SK-N-DZ (cell line): ENCODE data around the gene KIF1A.
"Not testable (repeated sequence)": the region's sequence is repeated elsewhere in the genome, so short reads cannot be mapped to it uniquely, and the experiment has no call there.

ENCODE experiments used
- DNase-seq: peaks from one replicate; pipeline ENCODE4 v3.0.0-alpha.2; 2015; ENCODE audit warnings: low spot score

The KIF1A gene

GRCh38 chr2:240687045-240687740 lies 132.8 kb downstream of the KIF1A start:
- DNase-seq = no peak

- DNase-seq = no peak
Measured at GRCh38 chr2:240686460-240686859, 133.6 kb downstream of the KIF1A start.

GRCh38 chr2:240685771-240686371 lies 134.1 kb downstream of the KIF1A start:
- no peak for DNase-seq

GRCh38 chr2:240683980-240684728 lies 135.9 kb downstream of the KIF1A start:
- not testable (repeated sequence) for DNase-seq

- DNase-seq = not testable (repeated sequence)
Measured at GRCh38 chr2:240683329-240683979, 136.6 kb downstream of the KIF1A start.

- DNase-seq = not testable (repeated sequence)
Measured at GRCh38 chr2:240682431-240683224, 137.4 kb downstream of the KIF1A start, which contains the start of gene AQP12B. Gene AQP12B (minus strand): TSS chr2:240682885. CDS start chr2:240682837, 48 bp downstream.

- DNase-seq = not testable (repeated sequence)
Measured at GRCh38 chr2:240680185-240680584, 139.8 kb downstream of the KIF1A start.

- not testable (repeated sequence) for DNase-seq
Measured at GRCh38 chr2:240678909-240679308, 141.1 kb downstream of the KIF1A start.

GRCh38 chr2:240678043-240678442 lies 142.0 kb downstream of the KIF1A start:
- not testable (repeated sequence) for DNase-seq

GRCh38 chr2:240675345-240675744 lies 144.7 kb downstream of the KIF1A start:
- not testable (repeated sequence) for DNase-seq

GRCh38 chr2:240674461-240675184 lies 145.4 kb downstream of the KIF1A start:
- DNase-seq = not testable (repeated sequence)

GRCh38 chr2:240672701-240673190 lies 147.3 kb downstream of the KIF1A start:
- DNase-seq = no peak

GRCh38 chr2:240672076-240672700 lies 147.8 kb downstream of the KIF1A start:
- no peak for DNase-seq

- DNase-seq = no peak
Measured at GRCh38 chr2:240670950-240671349, 149.1 kb downstream of the KIF1A start.

- DNase-seq = no peak
Measured at GRCh38 chr2:240670402-240670801, 149.6 kb downstream of the KIF1A start.

GRCh38 chr2:240664622-240665021 lies 155.4 kb downstream of the KIF1A start:
- DNase-seq = no peak
